NT2/D1 (cell line): ENCODE data around the gene NIPBL.
"Not testable (repeated sequence)": the region's sequence is repeated elsewhere in the genome, so short reads cannot be mapped to it uniquely, and the experiment has no call there.

Source experiments
- SUZ12 ChIP-seq: IDR thresholded peaks from 2 replicates; pipeline ENCODE4 v1.6.1; 2011; ENCODE audit not compliant: insufficient read length, insufficient read depth; ENCODE audit errors: extremely low read depth
- YY1 ChIP-seq: IDR thresholded peaks from 2 replicates; pipeline ENCODE4 v1.6.1; 2011; ENCODE audit not compliant: insufficient read length, insufficient read depth
- ZNF274 ChIP-seq: IDR thresholded peaks from 2 replicates; pipeline ENCODE4 v1.6.1; 2011; ENCODE audit warnings: mild to moderate bottlenecking, low read depth, low read length

GRCh38 chr5:37093795-37094194, 217.2 kb downstream of the NIPBL start:
- TF ChIP-seq SUZ12, ZNF274, YY1: not testable (repeated sequence)
